Measurements from ENCODE around the gene PACC1. TPM values are rescaled to one million over a fixed set of nuclear protein-coding genes. Genes with fewer than 3 reads are reported as not detected.

Gene PACC1
- total RNA-seq, 1 experiment from 2014 or later: 17.6 TPM

DNA sequence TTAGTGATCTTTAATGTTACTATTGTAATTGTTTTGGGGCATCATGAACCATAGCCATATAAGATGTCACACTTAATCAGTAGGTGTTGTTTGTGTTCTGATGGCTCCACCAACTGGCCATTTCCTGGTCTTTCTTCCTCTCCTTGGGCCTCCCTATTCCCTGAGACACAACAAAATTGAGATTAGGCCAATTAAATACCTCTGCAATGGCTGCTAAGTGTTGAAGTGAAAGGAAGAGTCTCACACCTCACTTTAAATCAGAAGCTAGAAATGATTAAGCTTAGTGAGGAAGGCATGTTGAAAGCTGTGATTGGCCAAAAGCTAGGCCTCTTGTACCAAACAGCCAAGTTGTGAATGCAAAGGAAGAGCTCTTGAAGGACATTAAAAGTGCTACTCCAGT, 98.8 kb downstream of the PACC1 start:
- no peak overlapping the region for H3K4me3 ChIP-seq (replicated peaks in 1 of 2; ENCODE audit: low read depth in 1 of 2, low read length in 2 of 2)
- DNase-seq (ENCODE audit: low read depth, low spot score) (peak; percentile 21), ATAC-seq (peak; percentile 87)
- ChIA-PET CTCF (interaction anchor here (0.9 to 1.3 kb wide), 3 partner anchors 140 to 635 kb away, joined by 3 to 18 read pairs (median 3); no protein-coding TSS in a partner anchor), POLR2A (no interaction called here), RAD21 (ENCODE audit: low non-redundant PET in 1 of 2, low total read pairs in 2 of 2, uncharacterized antibody in 2 of 2, unreplicated experiment in 2 of 2) (interaction anchor here in 1 of 2 experiments (0.8 kb wide), 1 partner anchor 245 kb away, joined by 6 read pairs; no protein-coding TSS in a partner anchor)
- intact Hi-C loops (cut with micrococcal nuclease): loop anchor here (5.0 to 10.0 kb wide), 2 partner anchors 244 to 631 kb away; no protein-coding TSS in a partner anchor
- TF ChIP-seq EZH2phosphoT487 (IDR thresholded peaks at IDR 0.05; ENCODE audit: borderline replicate concordance) (no peak), RAD21 (IDR thresholded peaks at IDR 0.05; ENCODE audit: low read depth) (peak; percentile 69)
- TF ChIP-seq, protein P1, sequence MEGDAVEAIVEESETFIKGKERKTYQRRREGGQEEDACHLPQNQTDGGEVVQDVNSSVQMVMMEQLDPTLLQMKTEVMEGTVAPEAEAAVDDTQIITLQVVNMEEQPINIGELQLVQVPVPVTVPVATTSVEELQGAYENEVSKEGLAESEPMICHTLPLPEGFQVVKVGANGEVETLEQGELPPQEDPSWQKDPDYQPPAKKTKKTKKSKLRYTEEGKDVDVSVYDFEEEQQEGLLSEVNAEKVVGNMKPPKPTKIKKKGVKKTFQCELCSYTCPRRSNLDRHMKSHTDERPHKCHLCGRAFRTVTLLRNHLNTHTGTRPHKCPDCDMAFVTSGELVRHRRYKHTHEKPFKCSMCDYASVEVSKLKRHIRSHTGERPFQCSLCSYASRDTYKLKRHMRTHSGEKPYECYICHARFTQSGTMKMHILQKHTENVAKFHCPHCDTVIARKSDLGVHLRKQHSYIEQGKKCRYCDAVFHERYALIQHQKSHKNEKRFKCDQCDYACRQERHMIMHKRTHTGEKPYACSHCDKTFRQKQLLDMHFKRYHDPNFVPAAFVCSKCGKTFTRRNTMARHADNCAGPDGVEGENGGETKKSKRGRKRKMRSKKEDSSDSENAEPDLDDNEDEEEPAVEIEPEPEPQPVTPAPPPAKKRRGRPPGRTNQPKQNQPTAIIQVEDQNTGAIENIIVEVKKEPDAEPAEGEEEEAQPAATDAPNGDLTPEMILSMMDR (IDR thresholded peaks at IDR 0.05 in 2 of 3, conservative IDR thresholded peaks at IDR 0.05 in 1 of 3; ENCODE audit: borderline replicate concordance in 1 of 3, insufficient read depth in 1 of 3, low read depth in 2 of 3, low read length in 2 of 3): peak; percentile 32 to 50 (median 45); a peak in 4 of 6 replicates
- no peaks in the 10 kb centered on the region for H3K9me2 ChIP-seq (ENCODE audit: insufficient read depth)
- no peak overlapping the region for H3K27ac ChIP-seq (ENCODE audit: low read depth, low read length)
- H3K27me3 ChIP-seq (ENCODE audit: insufficient read depth, low read length): no peaks in the 10 kb centered on the region
- H3K4me2 ChIP-seq (ENCODE audit: low read length): no peak overlapping the region
- no peak overlapping the region for H2AFZ ChIP-seq (ENCODE audit: low read depth, low read length, poor library complexity, severe bottlenecking)
- no peak overlapping the region for H3K9ac ChIP-seq (ENCODE audit: low read length)
- H4K20me1 ChIP-seq (ENCODE audit: insufficient read depth): peaks cover 10% of the 10 kb centered on the region; the same call in 1 of the 2 replicates
- H3K36me3 ChIP-seq (ENCODE audit: control insufficient read depth in 1 of 2, insufficient read depth in 2 of 2, low read length in 2 of 2): no peaks in the 10 kb centered on the region
- no peaks in the 10 kb centered on the region for H3K9me3 ChIP-seq (ENCODE audit: control insufficient read depth in 1 of 2, insufficient read depth in 1 of 2, low read depth in 1 of 2, low read length in 2 of 2)
- no TSS peak for BruUV-seq (replicated peaks)
- peaks cover 2 to 9% of the 10 kb centered on the region in 2 experiments; a peak in 3 of 4 replicates for H3K4me1 ChIP-seq (ENCODE audit: control insufficient read depth in 1 of 2, insufficient read depth in 2 of 2, low read length in 2 of 2)
- peaks cover 52% of the 10 kb centered on the region for H3K79me2 ChIP-seq (ENCODE audit: insufficient read depth, low read length)

DNA sequence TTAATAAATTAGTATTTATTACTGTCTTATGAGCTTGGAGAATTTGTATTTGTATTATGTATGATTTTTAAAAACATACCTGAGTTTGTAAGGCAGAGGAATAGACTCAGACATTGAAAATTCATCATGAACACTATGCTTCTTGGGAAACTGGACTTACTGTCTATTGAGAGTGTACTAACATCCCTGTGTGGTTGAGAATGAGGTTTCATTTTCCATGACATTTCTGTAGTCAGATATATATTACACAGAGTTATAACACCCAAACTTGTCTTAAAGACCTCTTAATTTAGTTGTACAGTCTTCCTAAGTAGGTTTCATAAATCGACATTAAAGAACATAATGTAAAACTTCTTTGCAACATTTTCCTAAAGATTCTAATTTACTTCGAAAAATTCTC, 99.5 kb downstream of the PACC1 start:
- ChIA-PET POLR2A (no interaction called here), RAD21 (ENCODE audit: low non-redundant PET in 1 of 2, low total read pairs in 2 of 2, uncharacterized antibody in 2 of 2, unreplicated experiment in 2 of 2) (no interaction called here), CTCF (interaction anchor here (1.3 to 1.8 kb wide), 3 partner anchors 24 to 280 kb away, joined by 4 to 17 read pairs (median 7); partner anchors contain the start of genes DTL and INTS7)
- no peak for ATAC-seq
- Histone ChIP-seq H3K9me2 (ENCODE audit: insufficient read depth) (no peaks in the 10 kb centered on the region), H2AFZ (ENCODE audit: low read depth, low read length, poor library complexity, severe bottlenecking) (no peak overlapping the region), H4K20me1 (ENCODE audit: insufficient read depth) (peaks cover 10% of the 10 kb centered on the region; the same call in 1 of the 2 replicates), H3K4me2 (ENCODE audit: low read length) (no peak overlapping the region), H3K36me3 (ENCODE audit: control insufficient read depth in 1 of 2, insufficient read depth in 2 of 2, low read length in 2 of 2) (no peaks in the 10 kb centered on the region), H3K27ac (ENCODE audit: low read depth, low read length) (no peak overlapping the region), H3K9ac (ENCODE audit: low read length) (no peak overlapping the region), H3K4me1 (ENCODE audit: control insufficient read depth in 1 of 2, insufficient read depth in 2 of 2, low read length in 2 of 2) (peaks cover 9 to 16% of the 10 kb centered on the region in 2 experiments; a peak in 3 of 4 replicates), H3K4me3 (replicated peaks in 1 of 2; ENCODE audit: low read depth in 1 of 2, low read length in 2 of 2) (no peak overlapping the region), H3K9me3 (ENCODE audit: control insufficient read depth in 1 of 2, insufficient read depth in 1 of 2, low read depth in 1 of 2, low read length in 2 of 2) (no peaks in the 10 kb centered on the region), H3K79me2 (ENCODE audit: insufficient read depth, low read length) (peaks cover 56% of the 10 kb centered on the region), H3K27me3 (ENCODE audit: insufficient read depth, low read length) (no peaks in the 10 kb centered on the region)
- intact Hi-C loops (cut with micrococcal nuclease): loop anchor here (5.0 to 10.0 kb wide), 2 partner anchors 243 to 630 kb away; no protein-coding TSS in a partner anchor
- no peak for DNase-seq (ENCODE audit: low read depth, low spot score)
- BruUV-seq (replicated peaks): no TSS peak
- TF ChIP-seq CBX3 (IDR thresholded peaks at IDR 0.05; ENCODE audit: low read depth): no peak
- no peak for TF ChIP-seq SIN3A (IDR thresholded peaks at IDR 0.05; ENCODE audit: low read depth)
- no peak for TF ChIP-seq EZH2phosphoT487 (IDR thresholded peaks at IDR 0.05; ENCODE audit: borderline replicate concordance)
- TF ChIP-seq TCF7L2 (IDR thresholded peaks at IDR 0.05; ENCODE audit: borderline replicate concordance, extremely low read depth, insufficient read depth, insufficient read length): no peak
- TF ChIP-seq JUND (IDR thresholded peaks at IDR 0.05): no peak
- no peak for TF ChIP-seq POLR2AphosphoS5 (IDR thresholded peaks at IDR 0.05; ENCODE audit: low read depth, low read length)
- TF ChIP-seq CEBPB (IDR thresholded peaks at IDR 0.05; ENCODE audit: low read depth): no peak
- TF ChIP-seq YY1 (IDR thresholded peaks at IDR 0.05; ENCODE audit: extremely low read depth, insufficient replicate concordance, low read depth, low read length): no peak
- TF ChIP-seq RAD21 (IDR thresholded peaks at IDR 0.05; ENCODE audit: low read depth): no peak
- TF ChIP-seq, protein P2, sequence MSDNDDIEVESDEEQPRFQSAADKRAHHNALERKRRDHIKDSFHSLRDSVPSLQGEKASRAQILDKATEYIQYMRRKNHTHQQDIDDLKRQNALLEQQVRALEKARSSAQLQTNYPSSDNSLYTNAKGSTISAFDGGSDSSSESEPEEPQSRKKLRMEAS (IDR thresholded peaks at IDR 0.05): no peak
- TF ChIP-seq, protein P3, sequence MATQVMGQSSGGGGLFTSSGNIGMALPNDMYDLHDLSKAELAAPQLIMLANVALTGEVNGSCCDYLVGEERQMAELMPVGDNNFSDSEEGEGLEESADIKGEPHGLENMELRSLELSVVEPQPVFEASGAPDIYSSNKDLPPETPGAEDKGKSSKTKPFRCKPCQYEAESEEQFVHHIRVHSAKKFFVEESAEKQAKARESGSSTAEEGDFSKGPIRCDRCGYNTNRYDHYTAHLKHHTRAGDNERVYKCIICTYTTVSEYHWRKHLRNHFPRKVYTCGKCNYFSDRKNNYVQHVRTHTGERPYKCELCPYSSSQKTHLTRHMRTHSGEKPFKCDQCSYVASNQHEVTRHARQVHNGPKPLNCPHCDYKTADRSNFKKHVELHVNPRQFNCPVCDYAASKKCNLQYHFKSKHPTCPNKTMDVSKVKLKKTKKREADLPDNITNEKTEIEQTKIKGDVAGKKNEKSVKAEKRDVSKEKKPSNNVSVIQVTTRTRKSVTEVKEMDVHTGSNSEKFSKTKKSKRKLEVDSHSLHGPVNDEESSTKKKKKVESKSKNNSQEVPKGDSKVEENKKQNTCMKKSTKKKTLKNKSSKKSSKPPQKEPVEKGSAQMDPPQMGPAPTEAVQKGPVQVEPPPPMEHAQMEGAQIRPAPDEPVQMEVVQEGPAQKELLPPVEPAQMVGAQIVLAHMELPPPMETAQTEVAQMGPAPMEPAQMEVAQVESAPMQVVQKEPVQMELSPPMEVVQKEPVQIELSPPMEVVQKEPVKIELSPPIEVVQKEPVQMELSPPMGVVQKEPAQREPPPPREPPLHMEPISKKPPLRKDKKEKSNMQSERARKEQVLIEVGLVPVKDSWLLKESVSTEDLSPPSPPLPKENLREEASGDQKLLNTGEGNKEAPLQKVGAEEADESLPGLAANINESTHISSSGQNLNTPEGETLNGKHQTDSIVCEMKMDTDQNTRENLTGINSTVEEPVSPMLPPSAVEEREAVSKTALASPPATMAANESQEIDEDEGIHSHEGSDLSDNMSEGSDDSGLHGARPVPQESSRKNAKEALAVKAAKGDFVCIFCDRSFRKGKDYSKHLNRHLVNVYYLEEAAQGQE (IDR thresholded peaks at IDR 0.05; ENCODE audit: low read depth): no peak
- no peak for TF ChIP-seq EGR1 (IDR thresholded peaks at IDR 0.05; ENCODE audit: low read depth)
- no peak for TF ChIP-seq SP1 (IDR thresholded peaks at IDR 0.05; ENCODE audit: low read depth)
- no peak for TF ChIP-seq FOSL1 (IDR thresholded peaks at IDR 0.05; ENCODE audit: low read depth)

Data from HCT116 (cell line).